GM18907 (cell line): ENCODE measurements around the gene AXL.

ENCODE experiments used
- ATAC-seq: cut with Tn5 transposase; IDR thresholded peaks from one replicate; pipeline ENCODE4 v1.9.1; 2021; ENCODE audit warnings: mild to moderate bottlenecking, moderate library complexity; ENCODE audit not compliant: unreplicated experiment

AXL gene

DNA sequence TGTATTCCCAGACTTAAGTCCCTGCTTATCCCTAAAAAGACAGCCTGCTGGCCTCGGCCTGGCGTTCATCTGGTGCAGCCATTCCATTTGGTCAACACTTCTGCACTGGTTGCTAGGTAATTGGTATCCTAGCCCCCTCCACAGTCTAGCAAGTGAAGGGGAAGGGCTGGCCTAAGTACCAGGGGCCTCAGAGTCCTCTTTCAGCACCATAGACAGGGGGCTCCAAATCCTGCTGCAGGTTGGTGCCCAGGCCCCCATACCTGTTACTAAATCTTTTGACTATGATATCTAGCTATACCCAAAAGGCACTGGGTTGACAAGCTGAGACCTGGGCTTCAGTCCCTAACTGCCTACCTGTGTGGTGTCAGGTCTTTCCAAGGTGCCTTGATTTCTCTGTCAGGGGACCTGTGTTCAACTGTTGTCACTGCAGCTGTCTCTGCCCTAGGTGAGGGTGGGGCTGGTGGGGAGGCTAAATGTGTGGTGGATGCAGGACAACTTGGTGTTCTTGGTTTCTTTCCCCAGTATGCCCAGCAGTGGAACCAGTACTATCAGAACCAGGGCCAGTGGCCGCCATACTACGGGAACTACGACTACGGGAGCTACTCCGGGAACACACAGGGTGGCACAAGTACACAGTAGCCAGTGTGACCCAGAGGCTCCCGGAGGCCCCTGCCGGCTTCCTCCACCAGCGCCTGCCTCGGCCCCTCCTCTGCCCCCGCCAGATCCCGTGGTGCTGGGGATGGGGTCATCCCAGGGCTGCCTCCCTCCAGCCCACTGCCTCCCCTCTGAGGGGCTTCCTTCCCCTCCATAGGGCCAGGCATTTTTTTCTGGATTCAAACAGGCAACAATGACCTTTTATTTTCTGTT lies 87.1 kb downstream of the AXL start:
- ATAC-seq: no peak

DNA sequence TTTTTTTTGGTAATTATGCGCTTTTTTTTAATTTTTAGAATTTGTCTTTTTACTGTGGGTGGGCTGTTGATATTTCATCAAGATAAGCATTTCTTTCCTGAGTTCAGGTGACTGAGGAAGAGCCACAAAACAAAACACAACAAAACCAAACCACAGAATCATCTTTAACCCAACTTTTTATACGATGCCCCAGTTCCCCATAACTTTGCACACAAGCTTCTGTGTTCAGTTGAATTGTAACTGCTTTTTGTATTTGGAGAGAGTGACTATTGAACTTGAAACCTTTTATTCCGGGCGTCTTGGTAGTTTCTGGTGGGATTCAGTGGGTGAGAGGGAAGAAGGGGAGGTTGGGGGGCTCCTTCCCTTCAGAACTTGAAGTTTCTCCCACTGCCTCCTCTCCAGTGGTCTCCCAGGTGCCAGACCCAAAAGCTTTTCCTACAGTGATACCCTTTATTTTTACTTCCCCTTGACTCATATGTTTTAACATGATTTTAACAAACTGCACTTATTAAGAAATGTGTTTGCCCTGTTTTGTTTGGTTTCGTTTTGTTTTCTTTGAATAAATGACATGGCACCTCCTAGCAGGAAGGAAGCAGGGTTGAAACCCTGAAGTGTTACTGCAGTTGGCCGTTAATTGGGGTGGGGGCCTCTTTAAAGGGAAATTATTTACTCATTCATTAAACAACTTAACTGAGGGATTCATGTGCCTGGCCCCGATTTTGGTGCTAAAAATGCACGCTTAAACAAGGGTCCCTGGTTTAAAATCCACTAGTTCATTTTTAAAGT lies 88.3 kb downstream of the AXL start:
- no peak for ATAC-seq

DNA sequence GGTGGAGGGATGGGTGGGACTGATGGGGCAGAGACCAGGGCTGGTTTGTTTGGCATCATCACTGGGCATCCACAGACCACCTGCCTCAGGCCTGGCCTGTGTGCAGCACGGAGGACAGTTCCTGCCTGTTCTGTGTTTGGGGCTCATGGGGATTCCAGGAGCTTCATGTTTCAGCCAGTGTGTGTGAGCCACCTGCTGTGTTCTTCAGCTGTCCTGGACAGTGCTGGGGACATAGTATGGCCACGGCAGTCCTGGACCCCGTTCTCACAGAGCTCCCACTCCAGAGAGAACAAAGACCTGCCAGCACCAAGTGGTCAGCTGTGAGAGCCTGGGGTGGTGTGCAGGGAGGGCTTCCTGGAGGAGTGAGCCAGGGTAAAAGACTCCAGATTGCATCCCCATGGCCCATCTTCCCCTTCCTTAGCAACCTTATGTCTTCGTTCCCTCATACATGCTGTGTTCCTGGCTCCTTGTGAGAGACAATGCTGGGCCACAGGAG lies 89.0 kb downstream of the AXL start:
- ATAC-seq: no peak

DNA sequence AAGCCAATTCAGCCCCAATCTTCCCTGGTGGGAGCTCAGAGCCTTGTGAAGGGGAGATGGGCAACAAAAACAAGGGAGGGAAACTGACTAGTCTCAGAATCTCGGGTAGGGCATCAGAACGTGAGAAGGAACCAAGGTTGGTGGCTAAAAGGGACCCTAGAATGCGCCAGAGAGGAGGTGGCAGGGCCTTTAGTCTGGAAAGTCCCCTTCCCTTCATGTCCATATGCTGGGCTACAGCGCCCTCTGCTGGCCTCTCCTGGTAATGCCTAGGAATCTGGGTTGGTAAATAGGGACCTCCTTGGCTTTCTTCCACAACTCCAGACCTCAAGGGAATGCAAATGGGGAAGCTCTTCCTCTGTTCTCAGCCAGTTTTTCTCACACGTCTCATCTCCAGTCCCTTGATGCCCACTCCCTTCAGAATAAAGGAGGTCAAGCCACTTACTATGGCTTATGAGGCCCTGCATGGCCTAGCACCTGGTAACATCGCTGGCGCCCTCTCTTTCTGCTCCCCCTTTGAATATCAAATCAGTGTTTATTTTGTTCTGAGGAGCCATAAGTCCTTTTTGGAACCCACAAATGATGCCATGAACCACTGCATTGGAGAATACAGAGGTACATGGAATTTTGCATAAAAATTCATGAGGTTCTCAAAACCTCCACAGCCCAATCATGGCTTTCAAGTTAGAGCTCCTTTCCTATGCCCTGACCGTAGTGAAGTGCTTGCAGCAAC lies 89.6 kb downstream of the AXL start:
- ATAC-seq: peak; percentile 47

DNA sequence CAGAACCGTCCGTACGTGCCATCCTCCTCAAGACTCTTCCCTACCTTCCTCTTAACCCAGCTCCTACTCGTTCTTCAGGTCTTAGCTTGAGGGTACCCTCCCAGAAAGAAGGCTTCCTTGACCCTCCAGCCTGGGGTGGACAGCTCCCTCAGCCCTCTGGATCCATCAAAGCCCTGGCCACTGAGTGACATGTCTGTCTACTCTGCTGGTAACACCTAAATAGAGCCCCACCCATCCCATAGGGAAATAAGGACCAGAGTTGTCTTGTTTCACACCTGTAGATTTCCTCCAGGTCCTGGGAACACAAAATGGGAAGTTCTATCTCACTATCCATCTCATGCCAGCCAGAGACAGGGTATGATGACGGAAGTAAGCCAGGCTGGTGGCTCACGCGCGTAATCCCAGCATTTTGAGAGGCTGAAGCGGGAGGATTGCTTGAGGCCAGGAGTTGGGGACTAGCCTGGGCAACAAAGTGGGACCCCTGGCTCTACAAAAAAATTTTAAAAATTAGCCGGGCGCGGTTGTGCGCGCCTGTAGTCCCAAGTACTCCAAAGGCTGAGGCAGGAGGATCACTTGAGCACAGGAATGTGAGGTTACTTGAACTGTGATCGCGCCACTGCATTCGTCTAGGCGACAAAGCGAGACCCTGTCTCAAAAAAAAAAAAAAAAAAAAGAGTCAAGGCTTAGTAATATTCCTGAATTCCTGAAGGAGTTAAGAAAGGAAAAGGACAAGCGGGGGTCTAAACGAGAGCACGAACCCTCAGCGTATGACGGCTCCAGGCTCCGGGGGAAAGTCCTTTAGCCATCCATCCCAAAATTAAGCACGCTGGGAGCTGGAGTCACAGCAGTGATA lies 90.4 kb downstream of the AXL start:
- ATAC-seq: no peak

DNA sequence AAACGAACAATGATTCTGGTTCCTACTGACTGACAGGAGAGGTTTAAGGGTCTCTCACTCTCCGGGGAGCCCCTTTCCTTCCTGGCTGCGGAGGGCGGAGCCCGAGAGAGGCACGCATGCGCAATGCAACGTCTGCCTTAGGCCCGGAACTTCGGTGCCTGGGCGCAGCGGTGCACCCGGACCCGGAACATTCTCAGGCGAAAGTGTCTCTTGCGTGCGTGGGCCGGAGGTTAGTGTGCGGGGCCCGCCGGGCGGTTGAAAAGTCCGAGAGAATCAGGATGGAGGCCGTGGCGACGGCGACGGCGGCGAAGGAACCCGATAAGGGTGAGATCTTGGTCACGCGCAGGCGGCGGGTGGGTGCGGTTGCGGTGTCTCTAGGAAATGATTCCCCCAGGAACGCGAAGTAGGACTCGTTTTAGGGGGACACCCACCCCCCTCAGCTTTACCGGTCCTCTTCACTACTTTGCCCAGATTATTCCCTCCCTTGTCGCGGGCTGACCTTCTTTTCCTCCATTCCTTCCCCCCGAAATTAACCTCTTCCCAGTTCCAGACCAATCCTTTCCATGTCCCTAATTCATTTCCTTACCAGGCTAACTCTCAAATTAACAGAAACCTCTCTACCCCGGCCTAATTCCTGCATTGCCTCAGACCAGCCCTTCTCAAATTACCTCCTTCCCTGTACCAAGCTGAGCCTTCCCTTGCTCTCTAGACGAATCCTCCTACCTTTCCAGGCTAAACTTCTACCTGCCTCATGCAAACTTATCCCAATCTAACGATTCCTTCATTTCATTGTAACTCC lies 91.2 kb downstream of the AXL start, which contains the start of gene CCDC97:
Gene CCDC97 (plus strand): TSS at position 140 of the 799 bp plus-strand sequence. CDS start 139 bp downstream, at position 279.
- ATAC-seq: peak; percentile 71

DNA sequence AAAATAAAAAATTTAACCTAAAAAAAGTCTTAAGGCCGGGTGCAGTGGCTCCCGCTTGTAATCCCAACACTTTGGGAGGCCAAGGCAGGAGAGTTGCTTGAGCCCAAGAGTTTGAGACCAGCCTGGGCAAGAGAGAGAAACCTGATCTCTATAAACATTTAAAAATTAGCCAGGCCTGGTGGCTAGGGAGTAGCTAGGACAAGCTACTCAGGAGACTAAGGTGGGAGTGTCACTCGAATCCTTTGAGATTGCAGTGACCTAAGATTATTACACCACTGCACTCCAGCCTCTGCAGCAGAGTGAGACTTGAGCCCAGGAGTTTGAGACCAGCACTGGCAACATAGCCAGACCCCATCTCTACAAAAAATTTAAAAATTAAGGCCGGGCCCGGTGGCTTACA lies 92.0 kb downstream of the AXL start:
- ATAC-seq: no peak
